ENCODE data around the gene TMEM87A.

The TMEM87A gene

DNA sequence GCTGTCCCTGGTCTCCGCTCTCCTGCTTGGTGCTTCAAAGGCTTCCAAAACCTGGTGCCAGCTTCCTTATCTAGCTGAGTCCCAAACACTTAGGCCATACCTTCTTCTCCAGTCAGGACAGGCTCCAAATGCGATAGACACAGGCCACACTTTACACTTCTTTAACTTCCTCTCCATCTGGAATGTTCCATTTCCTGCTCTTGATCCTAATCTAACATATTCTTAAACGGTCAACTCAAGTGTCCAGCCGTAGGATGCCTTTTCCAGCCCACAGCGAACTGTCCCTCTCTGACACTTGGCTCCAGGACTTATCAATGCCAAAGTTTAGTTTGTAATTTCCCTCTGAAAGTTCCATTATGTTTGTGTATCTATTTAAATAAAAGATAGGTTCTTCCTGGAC, 97.6 kb downstream of the TMEM87A start:
- Histone ChIP-seq H3K9ac (no peak overlapping the region), H3K4me1 (ENCODE audit: low read depth, poor library complexity, severe bottlenecking) (peaks cover 10% of the 10 kb centered on the region), H2AFZ (ENCODE audit: low read depth) (no peak overlapping the region), H3K79me2 (ENCODE audit: insufficient read depth, low read depth) (no peaks in the 10 kb centered on the region), H3K27ac (no peak overlapping the region), H3K4me3 (IDR thresholded peaks at IDR 0.05; ENCODE audit: insufficient read depth, low read depth, low read length) (no peak overlapping the region), H3K4me2 (no peak overlapping the region), H3K27me3 (ENCODE audit: insufficient read depth, low read depth) (no peaks in the 10 kb centered on the region), H4K20me1 (ENCODE audit: insufficient read depth) (no peaks in the 10 kb centered on the region), H3K36me3 (ENCODE audit: insufficient read depth) (no peaks in the 10 kb centered on the region; the same call in 1 of the 2 replicates)
- TF ChIP-seq CTCF (conservative IDR thresholded peaks at IDR 0.05; ENCODE audit: low read depth, low read length) = no peak

DNA sequence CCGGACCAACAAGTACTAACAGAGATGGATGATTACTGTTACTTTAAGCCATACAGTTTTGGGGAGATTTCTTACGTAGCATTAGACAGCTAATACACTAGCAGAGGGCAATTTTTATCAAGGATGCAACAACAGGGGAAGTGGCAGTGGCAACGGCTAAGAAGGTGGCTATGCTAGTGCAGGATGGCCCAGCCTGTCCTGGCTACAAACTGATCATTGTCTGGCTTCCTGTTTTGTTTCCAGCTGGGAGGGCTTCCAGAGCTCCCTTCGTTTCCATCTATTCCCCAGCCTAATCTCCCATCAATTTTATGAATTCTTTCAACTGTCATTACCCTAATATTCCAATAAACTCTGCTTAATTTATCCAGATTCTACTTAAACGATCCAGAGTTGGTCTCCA, 100.8 kb downstream of the TMEM87A start:
- Histone ChIP-seq H2AFZ (ENCODE audit: low read depth) (no peak overlapping the region), H3K36me3 (ENCODE audit: insufficient read depth) (no peaks in the 10 kb centered on the region; the same call in 1 of the 2 replicates), H3K27me3 (ENCODE audit: insufficient read depth, low read depth) (no peaks in the 10 kb centered on the region), H3K4me1 (ENCODE audit: low read depth, poor library complexity, severe bottlenecking) (peaks cover 10% of the 10 kb centered on the region), H3K9ac (no peak overlapping the region), H3K4me3 (IDR thresholded peaks at IDR 0.05; ENCODE audit: insufficient read depth, low read depth, low read length) (no peak overlapping the region), H3K4me2 (no peak overlapping the region), H4K20me1 (ENCODE audit: insufficient read depth) (no peaks in the 10 kb centered on the region), H3K27ac (no peak overlapping the region), H3K79me2 (ENCODE audit: insufficient read depth, low read depth) (no peaks in the 10 kb centered on the region)
- TF ChIP-seq CTCF (conservative IDR thresholded peaks at IDR 0.05; ENCODE audit: low read depth, low read length) = no peak

DNA sequence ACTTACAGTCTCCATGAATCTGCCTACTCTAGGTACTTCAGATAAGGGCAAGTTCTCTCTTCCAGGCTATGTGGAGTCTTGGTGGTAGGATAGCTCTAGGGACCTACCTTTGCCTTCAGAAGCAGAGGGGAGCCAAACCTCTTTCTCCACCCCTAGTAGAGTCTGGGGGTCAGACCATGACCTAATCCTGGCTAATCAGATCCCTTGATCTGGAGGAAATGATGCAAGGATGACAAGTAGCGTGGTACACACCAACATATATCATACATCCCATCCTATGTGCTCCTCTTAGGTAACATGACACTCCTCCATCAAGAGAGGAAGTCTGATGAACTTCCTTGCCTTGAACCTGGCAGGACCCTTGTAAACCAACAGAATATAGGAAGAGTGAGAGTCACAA, 101.4 kb downstream of the TMEM87A start:
- no peaks in the 10 kb centered on the region; the same call in 1 of the 2 replicates for H3K36me3 ChIP-seq (ENCODE audit: insufficient read depth)
- no peaks in the 10 kb centered on the region for H4K20me1 ChIP-seq (ENCODE audit: insufficient read depth)
- peaks cover 10% of the 10 kb centered on the region for H3K4me1 ChIP-seq (ENCODE audit: low read depth, poor library complexity, severe bottlenecking)
- no peak overlapping the region for H3K4me2 ChIP-seq
- H3K79me2 ChIP-seq (ENCODE audit: insufficient read depth, low read depth) = no peaks in the 10 kb centered on the region
- no peak overlapping the region for H3K4me3 ChIP-seq (IDR thresholded peaks at IDR 0.05; ENCODE audit: insufficient read depth, low read depth, low read length)
- TF ChIP-seq CTCF (conservative IDR thresholded peaks at IDR 0.05; ENCODE audit: low read depth, low read length) = no peak
- H3K27me3 ChIP-seq (ENCODE audit: insufficient read depth, low read depth) = no peaks in the 10 kb centered on the region
- H2AFZ ChIP-seq (ENCODE audit: low read depth) = no peak overlapping the region
- H3K27ac ChIP-seq = no peak overlapping the region
- H3K9ac ChIP-seq = no peak overlapping the region

- H3K4me1 ChIP-seq (ENCODE audit: low read depth, poor library complexity, severe bottlenecking) = peaks cover 10% of the 10 kb centered on the region
- no peaks in the 10 kb centered on the region for H3K27me3 ChIP-seq (ENCODE audit: insufficient read depth, low read depth)
- H3K4me3 ChIP-seq (IDR thresholded peaks at IDR 0.05; ENCODE audit: insufficient read depth, low read depth, low read length) = no peak overlapping the region
- no peak overlapping the region for H3K27ac ChIP-seq
- no peaks in the 10 kb centered on the region; the same call in 1 of the 2 replicates for H3K36me3 ChIP-seq (ENCODE audit: insufficient read depth)
- no peak overlapping the region for H3K9ac ChIP-seq
- no peaks in the 10 kb centered on the region for H3K79me2 ChIP-seq (ENCODE audit: insufficient read depth, low read depth)
- H3K4me2 ChIP-seq = no peak overlapping the region
- H2AFZ ChIP-seq (ENCODE audit: low read depth) = no peak overlapping the region
- H4K20me1 ChIP-seq (ENCODE audit: insufficient read depth) = no peaks in the 10 kb centered on the region
- no peak for TF ChIP-seq CTCF (conservative IDR thresholded peaks at IDR 0.05; ENCODE audit: low read depth, low read length)
Observed at GRCh38 chr15:42171122-42171521, 102.1 kb downstream of the TMEM87A start.

Data from KMS-11 (cell line).